Panc1 (cell line): ENCODE data around the gene GMDS. TPM values are rescaled to one million over a fixed set of nuclear protein-coding genes. Genes with fewer than 3 reads are reported as not detected.

ENCODE experiments used
- ATAC-seq: fragments of 200-7000 bp; cut with Tn5 transposase; 2 replicates; pipeline ENCODE4 v1.9.1; 2020; ENCODE audit warnings: mild to moderate bottlenecking, moderate library complexity
- BruUV-seq: library from RNA; stranded (reverse); fragments of 400-500 nt; replicated peaks from 2 replicates; lab custom pipeline; 2021; lab: Mats Ljungman, UMichigan
- CTCF ChIA-PET: fragments of 300-600 bp; sonication (Branson Sonifier 250); formaldehyde crosslinking; loops from one replicate; lab custom pipeline; 2022; ENCODE audit warnings: antibody characterized with exemption; lab: Charles Lee
- POLR2A ChIA-PET: fragments of 300-600 bp; sonication (Branson Sonifier 250); formaldehyde crosslinking; loops from one replicate; lab custom pipeline; 2022; ENCODE audit warnings: antibody characterized with exemption; lab: Charles Lee
- DNase-seq: peaks from one replicate; pipeline ENCODE4 v3.0.0-alpha.2; 2010; ENCODE audit warnings: low read depth, low spot score
- H3K27ac ChIP-seq: 2 replicates; pipeline ENCODE4 v1.5.1; 2011; ENCODE audit warnings: mild to moderate bottlenecking, low read length, inconsistent platforms
- H3K27me3 ChIP-seq: fragments of 200-500 bp; sonication (Bioruptor generic); 2 replicates; pipeline ENCODE4 v1.6.0; 2014; ENCODE audit warnings: low read length, inconsistent platforms; ENCODE audit not compliant: control insufficient read depth, insufficient read depth
- H3K36me3 ChIP-seq: fragments of 200-500 bp; sonication (Bioruptor generic); 2 replicates; pipeline ENCODE4 v1.5.1; 2014; ENCODE audit warnings: inconsistent platforms, mild to moderate bottlenecking, low read length, moderate library complexity; ENCODE audit not compliant: control insufficient read depth, insufficient read depth
- H3K4me1 ChIP-seq: 2 replicates; pipeline ENCODE4 v1.5.1; 2011; ENCODE audit warnings: inconsistent platforms, mild to moderate bottlenecking, low read length, moderate library complexity; ENCODE audit not compliant: control insufficient read depth, insufficient read depth
- H3K4me3 ChIP-seq, 2 experiments: 2 replicates each; pipeline ENCODE4 v1.5.1; 2011 to 2012; ENCODE audit warnings: low read depth in 2 of 2, low read length in 2 of 2, mild to moderate bottlenecking in 2 of 2, inconsistent platforms in 1 of 2, moderate library complexity in 1 of 2
- H3K9me3 ChIP-seq: fragments of 200-500 bp; sonication (Bioruptor generic); 2 replicates; pipeline ENCODE4 v1.5.1; 2014; ENCODE audit warnings: low read depth, mild to moderate bottlenecking, inconsistent platforms, low read length, moderate library complexity; ENCODE audit not compliant: control insufficient read depth, insufficient read depth
- POLR2AphosphoS5 ChIP-seq: IDR thresholded peaks from 2 replicates; pipeline ENCODE4 v1.6.1; 2012; ENCODE audit warnings: mild to moderate bottlenecking, low read depth, low read length, moderate library complexity
- REST ChIP-seq, 2 experiments: IDR thresholded peaks; 2 replicates each; pipeline ENCODE4 v1.6.1; 2011 to 2012; ENCODE audit warnings: low read depth in 2 of 2, control low read depth in 1 of 2, low read length in 1 of 2, mild to moderate bottlenecking in 1 of 2, moderate library complexity in 1 of 2; ENCODE audit not compliant: insufficient read depth in 1 of 2
- SIN3A ChIP-seq: IDR thresholded peaks from 2 replicates; pipeline ENCODE4 v1.6.1; 2012; ENCODE audit warnings: low read depth, mild to moderate bottlenecking, low read length, moderate library complexity, borderline replicate concordance; ENCODE audit not compliant: insufficient read depth
- TCF7L2 ChIP-seq: IDR thresholded peaks from 2 replicates; pipeline ENCODE4 v1.6.1; 2011; ENCODE audit warnings: mild to moderate bottlenecking, low read depth, low read length, inconsistent platforms
- in situ Hi-C: cut with HindIII; loops from 2 replicates; pipeline ENCODE4 v1.10.0; 2016; ENCODE audit warnings: low sequenced_read_pairs, low pct_unique_long_range_greater_than_20kb
- intact Hi-C: fragments of 100-400 bp; cut with micrococcal nuclease; formaldehyde crosslinking; loops from one replicate; pipeline ENCODE4 v1.10.0; 2022; ENCODE audit not compliant: unreplicated experiment
- total RNA-seq: library from RNA; stranded (reverse); gene quantifications from one replicate; pipeline ENCODE4 v1.2.1, GENCODE V29; 2021; ENCODE audit not compliant: unreplicated experiment
- TF ChIP-seq, protein P1 (sequence below): fragments of 450-650 bp; IDR thresholded peaks from 2 replicates; pipeline ENCODE4 v1.5.1; 2017; ENCODE audit warnings: mild to moderate bottlenecking

Gene GMDS
- total RNA-seq, 1 experiment from 2014 or later: 9.8 TPM

DNA sequence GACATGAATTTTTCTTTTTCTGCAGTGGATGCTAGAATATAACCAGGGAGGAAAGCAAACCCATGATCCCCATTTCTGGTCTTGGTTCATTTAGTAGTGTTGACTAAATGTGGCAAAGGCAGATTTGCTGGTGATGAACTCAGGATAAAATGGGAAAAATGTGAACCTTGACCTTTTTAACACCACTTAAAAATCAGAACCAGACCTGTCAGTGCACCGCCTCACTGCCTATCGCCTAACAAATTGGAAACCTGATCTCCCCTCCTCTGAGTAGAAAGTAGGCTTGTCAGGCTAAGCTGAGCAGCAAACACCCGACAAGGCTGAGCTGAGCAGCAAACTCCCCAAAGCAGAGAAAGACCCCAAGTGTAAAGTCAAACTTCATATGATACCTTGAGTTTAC, 380.9 kb downstream of the GMDS start:
- intact Hi-C loops (no loop called here), in situ Hi-C loops (no loop called here)
- no TSS peak for BruUV-seq
- H3K27ac ChIP-seq: no peak overlapping the region
- no peaks in the 10 kb centered on the region for H3K9me3 ChIP-seq
- CTCF ChIA-PET: interaction anchor here (0.5 kb wide), 1 partner anchor 51 kb away, joined by 9 read pairs; no protein-coding TSS in a partner anchor
- ATAC-seq (no peak), DNase-seq (no peak)
- no peak overlapping the region for H3K4me3 ChIP-seq
- TF ChIP-seq REST (IDR thresholded peaks at IDR 0.05; ENCODE audit: insufficient read depth in 1 of 2, low read depth in 2 of 2, low read length in 1 of 2) (no peak), SIN3A (no peak), TCF7L2 (no peak), POLR2AphosphoS5 (no peak)
- TF ChIP-seq, protein P1, sequence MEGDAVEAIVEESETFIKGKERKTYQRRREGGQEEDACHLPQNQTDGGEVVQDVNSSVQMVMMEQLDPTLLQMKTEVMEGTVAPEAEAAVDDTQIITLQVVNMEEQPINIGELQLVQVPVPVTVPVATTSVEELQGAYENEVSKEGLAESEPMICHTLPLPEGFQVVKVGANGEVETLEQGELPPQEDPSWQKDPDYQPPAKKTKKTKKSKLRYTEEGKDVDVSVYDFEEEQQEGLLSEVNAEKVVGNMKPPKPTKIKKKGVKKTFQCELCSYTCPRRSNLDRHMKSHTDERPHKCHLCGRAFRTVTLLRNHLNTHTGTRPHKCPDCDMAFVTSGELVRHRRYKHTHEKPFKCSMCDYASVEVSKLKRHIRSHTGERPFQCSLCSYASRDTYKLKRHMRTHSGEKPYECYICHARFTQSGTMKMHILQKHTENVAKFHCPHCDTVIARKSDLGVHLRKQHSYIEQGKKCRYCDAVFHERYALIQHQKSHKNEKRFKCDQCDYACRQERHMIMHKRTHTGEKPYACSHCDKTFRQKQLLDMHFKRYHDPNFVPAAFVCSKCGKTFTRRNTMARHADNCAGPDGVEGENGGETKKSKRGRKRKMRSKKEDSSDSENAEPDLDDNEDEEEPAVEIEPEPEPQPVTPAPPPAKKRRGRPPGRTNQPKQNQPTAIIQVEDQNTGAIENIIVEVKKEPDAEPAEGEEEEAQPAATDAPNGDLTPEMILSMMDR: no peak
- H3K4me1 ChIP-seq: no peaks in the 10 kb centered on the region
- no peaks in the 10 kb centered on the region for H3K36me3 ChIP-seq
- POLR2A ChIA-PET: no interaction called here
- H3K27me3 ChIP-seq: no peaks in the 10 kb centered on the region

DNA sequence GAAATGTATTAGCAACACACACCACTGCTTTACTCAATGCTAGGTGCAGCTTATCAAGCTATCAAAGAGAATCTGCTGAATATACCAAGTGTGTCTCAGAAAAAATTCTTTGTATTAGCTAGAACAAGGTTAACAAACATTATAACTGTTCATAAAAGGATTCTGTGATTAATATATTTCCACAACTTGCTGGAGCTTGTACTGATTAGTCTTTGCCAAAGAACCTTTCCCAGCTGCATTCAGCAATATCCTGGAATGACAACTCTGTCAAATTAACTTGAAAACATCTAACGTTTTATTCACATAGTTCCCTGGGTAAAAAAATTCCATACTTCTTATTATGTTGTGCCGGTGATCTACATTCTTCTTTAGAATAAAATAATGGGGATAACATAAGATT, 383.0 kb downstream of the GMDS start:
- POLR2A ChIA-PET: no interaction called here
- ATAC-seq (no peak), DNase-seq (no peak)
- Histone ChIP-seq H3K27me3 (no peaks in the 10 kb centered on the region), H3K36me3 (no peaks in the 10 kb centered on the region), H3K4me1 (no peaks in the 10 kb centered on the region), H3K27ac (no peak overlapping the region), H3K4me3 (no peak overlapping the region), H3K9me3 (no peaks in the 10 kb centered on the region)
- BruUV-seq: no TSS peak
- intact Hi-C loops (no loop called here), in situ Hi-C loops (no loop called here)
- CTCF ChIA-PET: no interaction called here
- TF ChIP-seq TCF7L2 (no peak), POLR2AphosphoS5 (no peak), SIN3A (no peak), REST (IDR thresholded peaks at IDR 0.05; ENCODE audit: insufficient read depth in 1 of 2, low read depth in 2 of 2, low read length in 1 of 2) (no peak)
- TF ChIP-seq, protein P1: no peak
